ENCODE data around the gene PTPN9. TPM values are rescaled to one million over a fixed set of nuclear protein-coding genes. Genes with fewer than 3 reads are reported as not detected.
"Not testable (repeated sequence)": the region's sequence is repeated elsewhere in the genome, so short reads cannot be mapped to it uniquely, and the experiment has no call there.

PTPN9 gene
- total RNA-seq, 4 donors from 2014 or later: 4.8 to 7.0 (median 6.2) TPM

DNA sequence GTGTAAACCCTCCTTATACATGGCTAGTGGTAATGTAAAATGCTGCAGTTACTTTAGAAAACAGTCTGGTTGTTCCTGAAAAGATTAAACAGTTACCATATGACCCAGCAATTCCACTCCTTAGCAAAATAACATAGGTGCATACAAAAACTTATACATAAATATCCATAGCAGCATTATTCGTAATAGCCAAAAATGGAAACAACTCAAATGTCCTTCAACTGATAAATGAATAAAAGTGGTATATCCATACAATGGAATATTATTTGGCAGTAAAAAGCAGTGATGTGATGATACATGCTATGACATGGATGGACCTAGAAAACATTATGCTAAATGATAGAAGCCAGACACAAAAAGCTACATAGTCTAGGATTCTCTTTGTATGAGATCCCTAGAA lies 96.0 kb downstream of the PTPN9 start:
- ATAC-seq (no peak), DNase-seq (no peak)
- TF ChIP-seq, protein P1, sequence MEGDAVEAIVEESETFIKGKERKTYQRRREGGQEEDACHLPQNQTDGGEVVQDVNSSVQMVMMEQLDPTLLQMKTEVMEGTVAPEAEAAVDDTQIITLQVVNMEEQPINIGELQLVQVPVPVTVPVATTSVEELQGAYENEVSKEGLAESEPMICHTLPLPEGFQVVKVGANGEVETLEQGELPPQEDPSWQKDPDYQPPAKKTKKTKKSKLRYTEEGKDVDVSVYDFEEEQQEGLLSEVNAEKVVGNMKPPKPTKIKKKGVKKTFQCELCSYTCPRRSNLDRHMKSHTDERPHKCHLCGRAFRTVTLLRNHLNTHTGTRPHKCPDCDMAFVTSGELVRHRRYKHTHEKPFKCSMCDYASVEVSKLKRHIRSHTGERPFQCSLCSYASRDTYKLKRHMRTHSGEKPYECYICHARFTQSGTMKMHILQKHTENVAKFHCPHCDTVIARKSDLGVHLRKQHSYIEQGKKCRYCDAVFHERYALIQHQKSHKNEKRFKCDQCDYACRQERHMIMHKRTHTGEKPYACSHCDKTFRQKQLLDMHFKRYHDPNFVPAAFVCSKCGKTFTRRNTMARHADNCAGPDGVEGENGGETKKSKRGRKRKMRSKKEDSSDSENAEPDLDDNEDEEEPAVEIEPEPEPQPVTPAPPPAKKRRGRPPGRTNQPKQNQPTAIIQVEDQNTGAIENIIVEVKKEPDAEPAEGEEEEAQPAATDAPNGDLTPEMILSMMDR (IDR thresholded peaks at IDR 0.05 in 4 of 5, conservative IDR thresholded peaks at IDR 0.05 in 1 of 5): no peak
- no peak for TF ChIP-seq POLR2A (IDR thresholded peaks at IDR 0.05)
- Histone ChIP-seq H3K4me1 (no peaks in the 10 kb centered on the region), H3K27ac (no peak overlapping the region), H3K27me3 (no peaks in the 10 kb centered on the region), H3K9me3 (no peaks in the 10 kb centered on the region), H3K36me3 (peaks cover 0 to 13% of the 10 kb centered on the region in 2 donors), H3K4me3 (no peak overlapping the region)
- intact Hi-C loops (cut with DNase I; ENCODE audit: low total_unique reads) (no loop called here), in situ Hi-C loops (cut with MboI; ENCODE audit: low sequenced_read_pairs in 4 of 4) (no loop called here)

DNA sequence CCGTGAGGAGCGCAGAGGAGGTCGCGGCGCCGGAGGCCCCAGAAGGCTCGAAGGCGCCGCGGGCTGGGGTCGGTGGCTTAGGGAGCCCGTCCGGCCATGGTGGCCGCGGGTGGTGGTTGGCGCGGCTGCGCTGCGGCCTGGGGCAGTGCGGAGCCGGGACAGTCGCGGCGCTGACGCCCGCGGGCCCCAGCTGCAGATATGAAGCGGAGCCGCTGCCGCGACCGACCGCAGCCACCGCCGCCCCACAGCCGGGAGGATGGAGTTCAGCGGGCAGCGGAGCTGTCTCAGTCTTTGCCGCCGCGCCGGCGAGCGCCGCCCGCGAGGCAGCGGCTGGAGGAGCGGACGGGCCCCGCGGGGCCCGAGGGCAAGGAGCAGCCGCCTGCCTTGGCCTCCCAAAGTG lies 98.7 kb downstream of the PTPN9 start:
- H3K36me3 ChIP-seq: peaks cover 0 to 17% of the 10 kb centered on the region in 2 donors
- in situ Hi-C loops (cut with MboI; ENCODE audit: low sequenced_read_pairs in 4 of 4); H3K4me3 ChIP-seq; H3K4me1 ChIP-seq; H3K9me3 ChIP-seq; H3K27me3 ChIP-seq; DNase-seq; intact Hi-C loops (cut with DNase I; ENCODE audit: low total_unique reads); H3K27ac ChIP-seq; ATAC-seq: not testable (repeated sequence)

DNA sequence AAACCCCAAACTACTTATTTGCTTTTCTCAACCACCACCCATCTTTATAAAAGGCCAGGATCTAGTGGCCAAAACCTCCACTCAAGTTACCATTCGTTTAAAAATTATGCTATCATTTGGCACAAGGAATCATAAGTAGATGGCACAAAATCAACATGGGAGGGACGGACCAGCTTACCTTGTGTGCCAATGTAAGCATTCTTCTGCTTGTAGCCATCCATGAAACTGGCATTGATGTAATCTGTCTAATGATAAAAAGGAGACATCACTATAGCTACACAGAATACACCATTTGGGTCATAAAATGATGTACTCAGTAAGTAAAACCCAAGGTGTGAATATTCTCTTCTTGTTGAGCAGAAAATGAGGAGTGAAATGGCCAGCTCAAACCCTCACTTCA lies 99.4 kb downstream of the PTPN9 start:
- TF ChIP-seq, protein P1 (IDR thresholded peaks at IDR 0.05 in 4 of 5, conservative IDR thresholded peaks at IDR 0.05 in 1 of 5): no peak
- no peak for TF ChIP-seq POLR2A (IDR thresholded peaks at IDR 0.05)
- Histone ChIP-seq H3K27me3 (no peaks in the 10 kb centered on the region), H3K4me3 (no peak overlapping the region), H3K4me1 (no peaks in the 10 kb centered on the region), H3K27ac (no peak overlapping the region), H3K36me3 (peaks cover 0 to 17% of the 10 kb centered on the region in 2 donors), H3K9me3 (no peaks in the 10 kb centered on the region)
- in situ Hi-C loops (cut with MboI; ENCODE audit: low sequenced_read_pairs in 4 of 4) (no loop called here), intact Hi-C loops (cut with DNase I; ENCODE audit: low total_unique reads) (no loop called here)
- ATAC-seq: no peak
- DNase-seq: no peak

DNA sequence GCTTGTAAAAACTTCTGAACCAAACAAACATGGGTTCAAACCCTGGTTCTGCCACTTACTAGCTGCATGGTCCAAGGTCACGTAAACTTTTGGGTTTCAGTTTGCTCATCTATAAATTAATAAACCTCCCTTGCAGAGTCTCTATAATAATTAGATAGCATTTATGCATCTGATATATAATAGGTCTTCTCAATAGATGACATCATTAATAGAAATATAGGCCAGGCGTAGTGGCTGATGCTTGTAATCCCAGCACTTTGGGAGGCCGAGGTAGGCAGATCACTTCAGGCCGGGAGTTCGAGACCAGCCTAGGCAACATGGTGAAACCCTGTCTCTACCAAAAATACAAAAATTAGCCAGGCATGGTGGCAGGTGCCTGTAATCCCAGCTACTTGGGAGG lies 102.0 kb downstream of the PTPN9 start:
- DNase-seq; H3K27me3 ChIP-seq; H3K9me3 ChIP-seq; H3K4me3 ChIP-seq; intact Hi-C loops (cut with DNase I; ENCODE audit: low total_unique reads); in situ Hi-C loops (cut with MboI; ENCODE audit: low sequenced_read_pairs in 4 of 4); H3K4me1 ChIP-seq; ATAC-seq; H3K27ac ChIP-seq: not testable (repeated sequence)
- H3K36me3 ChIP-seq: peaks cover 0 to 31% of the 10 kb centered on the region in 2 donors

DNA sequence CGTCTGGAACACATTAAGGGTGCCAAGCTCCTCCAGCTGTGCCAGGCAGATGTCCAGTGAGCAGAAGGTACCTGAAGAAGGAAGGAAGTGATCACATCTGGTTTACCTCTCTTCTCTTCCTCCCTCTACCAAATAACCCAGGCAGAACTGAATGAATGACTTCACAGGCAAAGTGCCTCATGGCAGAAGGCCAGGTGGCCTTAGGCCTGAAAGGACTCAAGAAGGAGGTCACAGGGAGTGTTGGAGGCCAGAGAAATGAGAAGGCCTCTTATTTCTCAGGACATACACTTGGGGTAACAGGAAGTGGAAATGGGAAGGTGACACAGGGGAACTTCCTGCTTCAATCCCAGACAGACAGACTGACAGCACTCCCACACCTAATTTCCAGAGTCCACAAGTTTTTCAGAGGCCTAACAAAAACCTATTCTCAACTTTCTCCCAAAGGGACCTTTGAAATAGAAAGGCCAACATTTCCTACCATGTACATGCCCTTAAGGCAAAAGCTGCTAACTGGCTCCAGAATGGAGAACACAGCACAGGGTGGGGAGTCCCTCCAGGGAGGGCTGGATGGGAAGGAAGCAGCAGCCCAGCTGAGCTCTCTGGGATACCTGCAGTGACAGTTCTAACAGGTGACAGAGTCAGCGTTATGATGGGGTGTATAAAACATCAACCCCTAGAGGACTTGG lies 110.1 kb downstream of the PTPN9 start:
- Histone ChIP-seq H3K9me3 (no peaks in the 10 kb centered on the region), H3K4me1 (no peaks in the 10 kb centered on the region), H3K4me3 (no peak overlapping the region), H3K27me3 (no peaks in the 10 kb centered on the region), H3K36me3 (peaks cover 0 to 49% of the 10 kb centered on the region in 2 donors), H3K27ac (no peak overlapping the region)
- in situ Hi-C loops (cut with MboI; ENCODE audit: low sequenced_read_pairs in 4 of 4) (no loop called here), intact Hi-C loops (cut with DNase I; ENCODE audit: low total_unique reads) (no loop called here)
- DNase-seq (no peak), ATAC-seq (no peak)
- no peak for TF ChIP-seq POLR2A (IDR thresholded peaks at IDR 0.05)
- TF ChIP-seq, protein P1 (IDR thresholded peaks at IDR 0.05 in 4 of 5, conservative IDR thresholded peaks at IDR 0.05 in 1 of 5): no peak

DNA sequence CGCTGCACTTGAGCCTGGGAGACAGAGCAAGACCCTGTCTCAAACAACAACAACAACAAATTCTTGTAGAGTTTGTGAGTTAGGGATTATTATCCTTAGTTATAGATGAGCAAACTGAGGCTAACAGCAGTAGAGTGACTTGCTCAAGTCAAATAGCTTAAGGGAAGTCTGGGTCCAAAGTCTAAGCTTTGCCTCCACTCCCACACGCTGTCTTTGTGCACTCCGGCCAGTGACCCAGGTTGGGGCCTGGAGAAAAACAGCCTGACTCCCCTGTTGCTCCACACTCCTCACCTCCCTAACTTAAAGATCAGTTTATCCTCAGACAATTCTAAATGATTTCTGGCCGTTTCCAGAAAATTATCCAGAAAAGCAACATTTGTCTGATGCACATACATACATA lies 118.5 kb downstream of the PTPN9 start:
- no peak overlapping the region for H3K4me3 ChIP-seq
- no peaks in the 10 kb centered on the region for H3K9me3 ChIP-seq
- TF ChIP-seq, protein P1 (IDR thresholded peaks at IDR 0.05 in 4 of 5, conservative IDR thresholded peaks at IDR 0.05 in 1 of 5): no peak
- no peak for TF ChIP-seq POLR2A (IDR thresholded peaks at IDR 0.05)
- no peaks in the 10 kb centered on the region for H3K36me3 ChIP-seq
- ATAC-seq (no peak), DNase-seq (no peak)
- intact Hi-C loops (cut with DNase I; ENCODE audit: low total_unique reads): no loop called here
- no peak overlapping the region for H3K27ac ChIP-seq
- in situ Hi-C loops (cut with MboI; ENCODE audit: low sequenced_read_pairs in 4 of 4): no loop called here
- H3K27me3 ChIP-seq: no peaks in the 10 kb centered on the region
- H3K4me1 ChIP-seq: peaks cover 0 to 5% of the 10 kb centered on the region in 2 donors

Measured in gastrocnemius medialis (tissue), 4 donors.